Measurements from ENCODE around the gene TMEM132D. TPM values are rescaled to one million over a fixed set of nuclear protein-coding genes. Genes with fewer than 3 reads are reported as not detected.

The TMEM132D gene
- total and polyA plus RNA-seq, 2 of the 8 experiments (the other 6 are each of a cell fraction or from before 2014, with no cell fraction given): 3.5 to 10.1 TPM

DNA sequence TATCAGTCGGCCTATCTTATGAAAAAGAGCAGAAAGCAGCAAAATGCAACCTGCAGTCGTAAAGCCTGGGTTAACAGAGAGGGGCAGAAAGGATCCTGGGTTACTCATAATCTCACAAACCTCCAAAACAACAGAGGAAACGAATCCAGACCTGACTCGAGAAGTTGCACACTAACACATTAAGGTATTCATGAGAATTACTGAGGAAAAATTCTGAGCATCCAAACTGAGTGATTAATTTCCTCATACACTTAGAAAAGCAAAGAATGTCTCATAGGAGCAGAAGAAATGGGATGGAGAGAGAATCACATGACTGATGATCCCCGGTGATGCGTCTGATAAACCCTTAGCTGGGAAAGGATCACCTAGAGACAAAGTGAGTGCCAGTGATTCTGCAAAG, 272.5 kb downstream of the TMEM132D start (continued):
- no peak for TF ChIP-seq RAD21 (IDR thresholded peaks at IDR 0.05 in 1 of 2, conservative IDR thresholded peaks at IDR 0.05 in 1 of 2; ENCODE audit: low read depth in 2 of 2, low read length in 2 of 2)
- TF ChIP-seq POLR2AphosphoS5 (IDR thresholded peaks at IDR 0.05; ENCODE audit: low read depth, low read length): no peak
- no peak for TF ChIP-seq POLR2A (IDR thresholded peaks at IDR 0.05; ENCODE audit: control extremely low read depth in 1 of 2, low read depth in 2 of 2, low read length in 2 of 2)
- TF ChIP-seq, protein P1, sequence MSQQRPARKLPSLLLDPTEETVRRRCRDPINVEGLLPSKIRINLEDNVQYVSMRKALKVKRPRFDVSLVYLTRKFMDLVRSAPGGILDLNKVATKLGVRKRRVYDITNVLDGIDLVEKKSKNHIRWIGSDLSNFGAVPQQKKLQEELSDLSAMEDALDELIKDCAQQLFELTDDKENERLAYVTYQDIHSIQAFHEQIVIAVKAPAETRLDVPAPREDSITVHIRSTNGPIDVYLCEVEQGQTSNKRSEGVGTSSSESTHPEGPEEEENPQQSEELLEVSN (IDR thresholded peaks at IDR 0.05): no peak
- TF ChIP-seq, protein P2, sequence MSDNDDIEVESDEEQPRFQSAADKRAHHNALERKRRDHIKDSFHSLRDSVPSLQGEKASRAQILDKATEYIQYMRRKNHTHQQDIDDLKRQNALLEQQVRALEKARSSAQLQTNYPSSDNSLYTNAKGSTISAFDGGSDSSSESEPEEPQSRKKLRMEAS (IDR thresholded peaks at IDR 0.05): no peak
- no peak for TF ChIP-seq ZNF274 (IDR thresholded peaks at IDR 0.05; ENCODE audit: borderline replicate concordance, extremely low read depth, low read length)
- TF ChIP-seq SIX5 (IDR thresholded peaks at IDR 0.05; ENCODE audit: low read depth, low read length): no peak

All from H1 (cell line).